ENCODE measurements around the gene PTPN14.

DNA sequence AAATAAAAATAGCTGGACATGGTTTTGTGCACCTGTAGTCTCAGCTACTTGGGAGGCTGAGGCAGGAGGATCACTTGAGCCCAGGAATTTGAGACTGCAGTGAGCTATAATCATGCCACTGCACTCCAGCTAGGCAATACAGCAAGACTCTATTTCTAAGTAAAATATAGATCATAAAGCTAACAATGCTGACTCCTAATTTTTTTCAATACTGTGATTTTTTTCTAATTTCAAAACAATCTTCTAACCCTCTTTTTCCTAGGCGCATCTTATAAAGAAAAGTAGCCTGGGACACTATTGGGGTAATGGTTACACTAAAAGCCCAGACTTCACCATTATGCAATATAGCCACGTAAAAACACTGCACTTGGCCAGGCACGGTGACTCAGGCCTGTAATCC, 81.3 kb downstream of the PTPN14 start:
- TF ChIP-seq CTCF (IDR thresholded peaks at IDR 0.05; ENCODE audit: borderline replicate concordance, extremely low read depth, low read length, poor library complexity, severe bottlenecking) (no peak), EZH2 (IDR thresholded peaks at IDR 0.05; ENCODE audit: borderline replicate concordance, low read depth, low read length, severe bottlenecking) (no peak)
